ENCODE results near the gene EED. TPM values are rescaled to one million over a fixed set of nuclear protein-coding genes. Genes with fewer than 3 reads are reported as not detected.

The EED gene
- total and polyA plus RNA-seq, 4 donors, result 5.4 to 17.1 (median 8.2) TPM

GRCh38 chr11:86274999-86275398 lies 30.4 kb downstream of the EED start:
- Histone ChIP-seq H3K9ac (ENCODE audit: low read depth in 1 of 2, low read length in 2 of 2) (no peak overlapping the region), H3K4me1 (ENCODE audit: control insufficient read depth in 4 of 4, insufficient read depth in 4 of 4, low read length in 3 of 4) (no peaks in the 10 kb centered on the region), H3K27ac (ENCODE audit: low read depth in 1 of 2, low read length in 2 of 2) (no peak overlapping the region), H3K4me3 (ENCODE audit: low read depth in 1 of 3, low read length in 3 of 3) (no peak overlapping the region), H3K27me3 (ENCODE audit: control insufficient read depth in 4 of 4, insufficient read depth in 4 of 4, low read length in 3 of 4) (no peaks in the 10 kb centered on the region), H3K36me3 (ENCODE audit: control insufficient read depth in 4 of 4, insufficient read depth in 3 of 4, low read depth in 1 of 4, low read length in 3 of 4) (peaks cover 6 to 25% (median 17%) of the 10 kb centered on the region in 4 donors), H3K9me3 (ENCODE audit: control insufficient read depth in 4 of 4, low read length in 3 of 4) (no peaks in the 10 kb centered on the region)
- TF ChIP-seq SP1 (IDR thresholded peaks at IDR 0.05) (no peak), TAF1 (conservative IDR thresholded peaks at IDR 0.05) (no peak), HNF4G (IDR thresholded peaks at IDR 0.05) (no peak), RXRA (IDR thresholded peaks at IDR 0.05) (no peak), FOXA2 (IDR thresholded peaks at IDR 0.05) (no peak)
- DNase-seq (ENCODE audit: low spot score), result no peak
- 38% methylated on average over 4 of the region's 4 CpGs for WGBS

- no peaks in the 10 kb centered on the region for H3K4me1 ChIP-seq (ENCODE audit: control insufficient read depth in 4 of 4, insufficient read depth in 4 of 4, low read length in 3 of 4)
- no peak overlapping the region for H3K27ac ChIP-seq (ENCODE audit: low read depth in 1 of 2, low read length in 2 of 2)
- H3K36me3 ChIP-seq (ENCODE audit: control insufficient read depth in 4 of 4, insufficient read depth in 3 of 4, low read depth in 1 of 4, low read length in 3 of 4), result peaks cover 6 to 25% (median 14%) of the 10 kb centered on the region in 4 donors
- 94% methylated on average over 2 of the region's 2 CpGs for WGBS
- H3K9me3 ChIP-seq (ENCODE audit: control insufficient read depth in 4 of 4, low read length in 3 of 4), result no peaks in the 10 kb centered on the region
- H3K9ac ChIP-seq (ENCODE audit: low read depth in 1 of 2, low read length in 2 of 2), result no peak overlapping the region
- no peaks in the 10 kb centered on the region for H3K27me3 ChIP-seq (ENCODE audit: control insufficient read depth in 4 of 4, insufficient read depth in 4 of 4, low read length in 3 of 4)
- no peak for DNase-seq (ENCODE audit: low spot score)
- no peak overlapping the region for H3K4me3 ChIP-seq (ENCODE audit: low read depth in 1 of 3, low read length in 3 of 3)
- TF ChIP-seq RXRA (IDR thresholded peaks at IDR 0.05), result no peak
- TF ChIP-seq FOXA1 (IDR thresholded peaks at IDR 0.05), result no peak
- no peak for TF ChIP-seq ZBTB33 (IDR thresholded peaks at IDR 0.05)
- no peak for TF ChIP-seq HNF4G (IDR thresholded peaks at IDR 0.05)
- TF ChIP-seq CTCF (IDR thresholded peaks at IDR 0.05; ENCODE audit: low read depth, low read length, missing input control), result no peak
- no peak for TF ChIP-seq RAD21 (IDR thresholded peaks at IDR 0.05)
Measured at GRCh38 chr11:86275493-86276370, 31.2 kb downstream of the EED start.

- no peak overlapping the region for H3K9ac ChIP-seq (ENCODE audit: low read depth in 1 of 2, low read length in 2 of 2)
- no peak overlapping the region for H3K27ac ChIP-seq (ENCODE audit: low read depth in 1 of 2, low read length in 2 of 2)
- no peaks in the 10 kb centered on the region for H3K9me3 ChIP-seq (ENCODE audit: control insufficient read depth in 4 of 4, low read length in 3 of 4)
- no peaks in the 10 kb centered on the region for H3K4me1 ChIP-seq (ENCODE audit: control insufficient read depth in 4 of 4, insufficient read depth in 4 of 4, low read length in 3 of 4)
- no peak overlapping the region for H3K4me3 ChIP-seq (ENCODE audit: low read depth in 1 of 3, low read length in 3 of 3)
- no peak for DNase-seq (ENCODE audit: low spot score)
- 90% methylated on average over 1 of the region's 1 CpG for WGBS
- H3K27me3 ChIP-seq (ENCODE audit: control insufficient read depth in 4 of 4, insufficient read depth in 4 of 4, low read length in 3 of 4), result no peaks in the 10 kb centered on the region
- peaks cover 6 to 25% (median 13%) of the 10 kb centered on the region in 4 donors for H3K36me3 ChIP-seq (ENCODE audit: control insufficient read depth in 4 of 4, insufficient read depth in 3 of 4, low read depth in 1 of 4, low read length in 3 of 4)
- TF ChIP-seq MAX (IDR thresholded peaks at IDR 0.05), result no peak
- TF ChIP-seq RXRA (IDR thresholded peaks at IDR 0.05), result no peak
- TF ChIP-seq RAD21 (IDR thresholded peaks at IDR 0.05), result no peak
- TF ChIP-seq YY1 (IDR thresholded peaks at IDR 0.05), result no peak
- no peak for TF ChIP-seq NR2F2 (IDR thresholded peaks at IDR 0.05)
- TF ChIP-seq TAF1 (conservative IDR thresholded peaks at IDR 0.05), result no peak
- no peak for TF ChIP-seq REST (IDR thresholded peaks at IDR 0.05)
- TF ChIP-seq FOXA1 (IDR thresholded peaks at IDR 0.05), result no peak
- no peak for TF ChIP-seq JUND (IDR thresholded peaks at IDR 0.05)
- no peak for TF ChIP-seq HNF4G (IDR thresholded peaks at IDR 0.05)
Measured at GRCh38 chr11:86277741-86278140, 33.2 kb downstream of the EED start.
